Endothelial cell of umbilical vein (primary cell): ENCODE data around the gene PRKCZ. TPM values are rescaled to one million over a fixed set of nuclear protein-coding genes. Genes with fewer than 3 reads are reported as not detected.
A peak's percentile ranks its signal among the peaks of the same experiment; 100 is the strongest.

ENCODE experiments used
- BruUV-seq: library from RNA; stranded (reverse); fragments of 400-500 nt; replicated peaks from 2 replicates; lab custom pipeline; 2021; lab: Mats Ljungman, UMichigan
- CTCF ChIA-PET: fragments of 300-600, 350-600 bp; sonication (Branson Sonifier 250); formaldehyde crosslinking; loops from one replicate; lab custom pipeline; 2021; ENCODE audit warnings: antibody characterized with exemption, inconsistent platforms; lab: Charles Lee
- POLR2A ChIA-PET: fragments of 300-600, 350-600 bp; sonication (Branson Sonifier 250); formaldehyde crosslinking; loops from one replicate; lab custom pipeline; 2021; ENCODE audit warnings: antibody characterized with exemption, inconsistent platforms; lab: Charles Lee
- DNase-seq: peaks from one replicate; pipeline ENCODE4 v3.0.0-alpha.2; 2011; ENCODE audit warnings: low read depth, low spot score
- FAIRE-seq: peaks from 2 replicates; lab custom pipeline; 2011; peaks lifted over from hg19 to GRCh38; lab: Jason Lieb, UNC
- H2AFZ ChIP-seq: 2 replicates; pipeline ENCODE4 v1.6.0; 2012; ENCODE audit warnings: low read depth, low read length, control low read depth, inconsistent platforms
- H3K27ac ChIP-seq: 2 replicates; pipeline ENCODE4 v1.5.1; 2011; ENCODE audit warnings: low read depth, mild to moderate bottlenecking, control low read depth, low read length, moderate library complexity; ENCODE audit not compliant: insufficient read depth
- H3K27me3 ChIP-seq, 2 experiments: 2 replicates each; pipeline versions ENCODE4 v1.6.0 to v1.6.1; 2011; ENCODE audit warnings: low read length in 2 of 2, mixed read lengths in 1 of 2; ENCODE audit not compliant: control insufficient read depth in 2 of 2, insufficient read depth in 2 of 2
- H3K36me3 ChIP-seq, 2 experiments: 2 replicates in 1 of 2; 3 replicates in 1 of 2; pipeline ENCODE4 v1.5.1; 2011; ENCODE audit warnings: low read length in 2 of 2, mild to moderate bottlenecking in 1 of 2, moderate library complexity in 1 of 2; ENCODE audit not compliant: control insufficient read depth in 2 of 2, insufficient read depth in 2 of 2; ENCODE audit errors: extremely low read depth in 1 of 2
- H3K4me1 ChIP-seq: 3 replicates; pipeline ENCODE4 v1.5.1; 2011; ENCODE audit warnings: mild to moderate bottlenecking, low read length; ENCODE audit not compliant: control insufficient read depth, insufficient read depth; ENCODE audit errors: extremely low read depth
- H3K4me2 ChIP-seq: 2 replicates; pipeline ENCODE4 v1.6.1; 2011; ENCODE audit warnings: low read length, control low read depth, mixed read lengths; ENCODE audit not compliant: insufficient read depth
- H3K4me3 ChIP-seq, 3 experiments: fragments of 200-600 bp in 1 of 3; sonication (generic), shearing (Covaris generic) in 1 of 3; replicated peaks in 1 of 3; 2 replicates each; pipeline ENCODE4 v1.5.1; 2011 to 2016; ENCODE audit warnings: control low read depth in 3 of 3, low read length in 3 of 3, mild to moderate bottlenecking in 2 of 3, inconsistent platforms in 1 of 3, low read depth in 1 of 3, moderate library complexity in 1 of 3; ENCODE audit not compliant: insufficient read depth in 1 of 3
- H3K79me2 ChIP-seq: 2 replicates; pipeline ENCODE4 v1.6.0; 2012; ENCODE audit warnings: low read length, inconsistent platforms; ENCODE audit not compliant: control insufficient read depth, insufficient read depth
- H3K9ac ChIP-seq: replicated peaks from 2 replicates; pipeline ENCODE3; 2011; ENCODE audit warnings: low read length, control low read depth; ENCODE audit not compliant: insufficient read depth; ENCODE audit errors: extremely low read depth
- H3K9me1 ChIP-seq: replicated peaks from 3 replicates; pipeline ENCODE4 v1.6.0; 2011; ENCODE audit warnings: mild to moderate bottlenecking, low read length; ENCODE audit not compliant: control insufficient read depth, insufficient read depth; ENCODE audit errors: extremely low read depth
- H3K9me3 ChIP-seq: replicated peaks from 2 replicates; pipeline ENCODE4 v1.5.1; 2012; ENCODE audit warnings: low read length, inconsistent platforms; ENCODE audit not compliant: control insufficient read depth, insufficient read depth
- H4K20me1 ChIP-seq: replicated peaks from 2 replicates; pipeline ENCODE3; 2011; ENCODE audit warnings: mild to moderate bottlenecking, low read length; ENCODE audit not compliant: control insufficient read depth, insufficient read depth; ENCODE audit errors: extremely low read depth
- CTCF ChIP-seq, 2 donors: IDR thresholded peaks; 1 replicate in 1 of 2; 2 replicates in 1 of 2; pipeline ENCODE4 v1.5.1; 2011; ENCODE audit warnings: low read length in 2 of 2, mild to moderate bottlenecking in 2 of 2, moderate library complexity in 2 of 2, control low read depth in 1 of 2, inconsistent platforms in 1 of 2, low read depth in 1 of 2; ENCODE audit not compliant: insufficient read depth in 1 of 2; ENCODE audit errors: extremely low read depth in 1 of 2
- EZH2 ChIP-seq: IDR thresholded peaks from 2 replicates; pipeline ENCODE4 v1.6.1; 2012; ENCODE audit warnings: borderline replicate concordance, low read depth, mild to moderate bottlenecking, moderate library complexity, low read length, inconsistent platforms; ENCODE audit not compliant: severe bottlenecking
- FOS ChIP-seq: IDR thresholded peaks from 2 replicates; pipeline ENCODE4 v1.6.1; 2011; ENCODE audit warnings: mild to moderate bottlenecking, low read length, moderate library complexity, borderline replicate concordance; ENCODE audit not compliant: insufficient read depth
- GATA2 ChIP-seq: IDR thresholded peaks from 2 replicates; pipeline ENCODE4 v1.7.0; 2011; ENCODE audit warnings: low read depth, mild to moderate bottlenecking, moderate library complexity, mixed read lengths, low read length; ENCODE audit not compliant: insufficient read length, insufficient read depth
- JUN ChIP-seq: IDR thresholded peaks from 2 replicates; pipeline ENCODE4 v1.6.1; 2011; ENCODE audit warnings: borderline replicate concordance, low read depth; ENCODE audit not compliant: insufficient read length, insufficient read depth
- MAX ChIP-seq: IDR thresholded peaks from 2 replicates; pipeline ENCODE4 v1.6.1; 2011; ENCODE audit not compliant: insufficient read depth, insufficient read length
- MYC ChIP-seq: IDR thresholded peaks from one replicate; pipeline ENCODE4 v1.6.1; 2011; ENCODE audit warnings: mild to moderate bottlenecking, low read depth, low read length
- POLR2A ChIP-seq: IDR thresholded peaks from 2 replicates; pipeline ENCODE4 v1.6.1; 2012; ENCODE audit warnings: low read depth, mild to moderate bottlenecking, control low read depth, low read length
- POLR2AphosphoS5 ChIP-seq: IDR thresholded peaks from 2 replicates; pipeline ENCODE4 v1.6.1; 2012; ENCODE audit warnings: low read depth, mild to moderate bottlenecking, control low read depth, low read length, moderate library complexity; ENCODE audit not compliant: insufficient read depth
- dilution Hi-C: fragments of 300-500 bp; cut with MboI; formaldehyde crosslinking; loops from one replicate; pipeline ENCODE4 v1.15.0; 2019; ENCODE audit warnings: low sequenced_read_pairs; ENCODE audit not compliant: extremely low pct_ligation_motif_present
- intact Hi-C: fragments of 100-400 bp; cut with micrococcal nuclease; formaldehyde crosslinking; loops from one replicate; pipeline ENCODE4 v1.10.0; 2022
- polyA plus RNA-seq, 4 experiments: library from polyadenylated mRNA; depleted of rRNA in 3 of 4; stranded (reverse) in 3 of 4; unstranded in 1 of 4; fragments of >200 nt; gene quantifications; 2 replicates each; pipeline versions ENCODE4 v1.2.1 to v1.2.3, GENCODE V29; 2011 to 2012; ENCODE audit warnings: missing spikeins in 1 of 4
- total RNA-seq: library from RNA; stranded (reverse); gene quantifications from 2 replicates; pipeline ENCODE4 v1.2.3, GENCODE V29; 2021

PRKCZ gene
- total and polyA plus RNA-seq, 2 donors (not counting 3 experiments of a cell fraction or from before 2014, with no cell fraction given) = 0.22 to 1.7 TPM

- FAIRE-seq (peak; percentile 4), DNase-seq (no peak)
- H4K20me1 ChIP-seq = no peaks in the 10 kb centered on the region
- no peak for TF ChIP-seq CTCF (IDR thresholded peaks at IDR 0.05; ENCODE audit: extremely low read depth in 1 of 2, insufficient read depth in 1 of 2, low read depth in 1 of 2, low read length in 2 of 2)
- TF ChIP-seq EZH2 = no peak
- TF ChIP-seq GATA2 = no peak
- no peak for TF ChIP-seq POLR2AphosphoS5
- TF ChIP-seq MYC = no peak
- TF ChIP-seq MAX = no peak
- no peak for TF ChIP-seq POLR2A
- no peak for TF ChIP-seq JUN
- TF ChIP-seq FOS = no peak
- peak overlapping the region; percentile 20 for H3K4me2 ChIP-seq
- peaks cover 13% of the 10 kb centered on the region for H3K79me2 ChIP-seq
- dilution Hi-C loops = loop anchor here (10.0 kb wide), 1 partner anchor 182 kb away; no protein-coding TSS in a partner anchor
- no peaks in the 10 kb centered on the region for H3K9me1 ChIP-seq
- no peak overlapping the region for H3K9ac ChIP-seq
- ChIA-PET CTCF (interaction anchor here (0.9 to 2.1 kb wide), 4 partner anchors 11 to 189 kb away, joined by 3 to 24 read pairs (median 4); no protein-coding TSS in a partner anchor), POLR2A (no interaction called here)
- H3K36me3 ChIP-seq = no peaks in the 10 kb centered on the region
- H3K4me3 ChIP-seq = no peak overlapping the region
- BruUV-seq = no TSS peak
- H3K27me3 ChIP-seq = no peaks in the 10 kb centered on the region
- intact Hi-C loops = loop anchor here (10.0 kb wide), 1 partner anchor 1232 kb away; no protein-coding TSS in a partner anchor
- H3K9me3 ChIP-seq = no peaks in the 10 kb centered on the region
- peaks cover 18% of the 10 kb centered on the region for H3K4me1 ChIP-seq
- H3K27ac ChIP-seq = no peak overlapping the region
- no peak overlapping the region for H2AFZ ChIP-seq
Measured at GRCh38 chr1:2192031-2192995, 142.1 kb downstream of the PRKCZ start.
